Myocyte (in vitro differentiated cells): ENCODE results near the gene GSDMA. TPM values are rescaled to one million over a fixed set of nuclear protein-coding genes. Genes with fewer than 3 reads are reported as not detected.

ENCODE experiments used
- DNase-seq: peaks from one replicate; pipeline ENCODE4 v3.0.0-alpha.2; 2012; ENCODE audit warnings: low read depth
- microRNA-seq: library from miRNA; unstranded; fragments of <30 nt; microRNA quantifications from one replicate; pipeline ENCODE4, GENCODE V29; 2016
- total RNA-seq: library from RNA; depleted of rRNA; stranded (reverse); fragments of >200 nt; gene quantifications from 2 replicates; pipeline ENCODE4 v1.2.3, GENCODE V29; 2014

GSDMA gene
- total RNA-seq, 1 donor from 2014 or later = not detected

- no peak for DNase-seq
Measured at GRCh38 chr17:40019140-40019991, 56.6 kb downstream of the GSDMA start.

GRCh38 chr17:40020146-40020545 lies 57.3 kb downstream of the GSDMA start:
- no peak for DNase-seq

- peak; percentile 61 for DNase-seq
Measured at GRCh38 chr17:40021451-40021971, 58.7 kb downstream of the GSDMA start.

GRCh38 chr17:40022497-40022896 lies 59.7 kb downstream of the GSDMA start:
- no peak for DNase-seq

- no peak for DNase-seq
Measured at GRCh38 chr17:40022961-40023541, 60.2 kb downstream of the GSDMA start.

- DNase-seq = no peak
Measured at GRCh38 chr17:40023590-40024292, 60.9 kb downstream of the GSDMA start.

- no peak for DNase-seq
Measured at GRCh38 chr17:40024901-40025300, 62.1 kb downstream of the GSDMA start.

- no peak for DNase-seq
Measured at GRCh38 chr17:40025559-40025958, 62.8 kb downstream of the GSDMA start.

GRCh38 chr17:40025991-40026815 lies 63.4 kb downstream of the GSDMA start:
- no peak for DNase-seq

- DNase-seq = peak; percentile 87
Measured at GRCh38 chr17:40026816-40027613, 64.2 kb downstream of the GSDMA start.

Small RNA genes within 50 kb of the gene (microRNA-seq; reads per million reads assigned to microRNA genes)
- gene MIR6884 = not detected

Other genes starting within 250 kb of the GSDMA start
- 47.9 and 55.2 TPM in 2 replicates for gene MIEN1, start 232.5 kb upstream of the GSDMA start, total RNA-seq
- gene GRB7, start 225.1 kb upstream of the GSDMA start, total RNA-seq = not detected in 2 replicates
- not detected in 2 replicates for gene IKZF3, start 98.7 kb upstream of the GSDMA start, total RNA-seq
- not detected in 2 replicates for gene ZPBP2, start 94.8 kb upstream of the GSDMA start, total RNA-seq
- gene GSDMB, start 44.4 kb upstream of the GSDMA start, total RNA-seq = 1.1 and 1.8 TPM in 2 replicates
- gene ORMDL3, start 35.4 kb upstream of the GSDMA start, total RNA-seq = 34.7 and 37.7 TPM in 2 replicates
- gene LRRC3C, start 35.3 kb upstream of the GSDMA start, total RNA-seq = not detected in 2 replicates
- 171 and 186 TPM in 2 replicates for gene PSMD3, start 17.8 kb downstream of the GSDMA start, total RNA-seq
- 0.10 and 0.11 TPM in 2 replicates for gene CSF3, start 52.4 kb downstream of the GSDMA start, total RNA-seq
- gene MED24, start 91.4 kb downstream of the GSDMA start, total RNA-seq = 88.7 and 90.0 TPM in 2 replicates
- gene THRA, start 100.0 kb downstream of the GSDMA start, total RNA-seq = 52.5 and 61.1 TPM in 2 replicates
- 9.5 and 10.8 TPM in 2 replicates for gene NR1D1, start 137.6 kb downstream of the GSDMA start, total RNA-seq
- 104 and 111 TPM in 2 replicates for gene MSL1, start 159.0 kb downstream of the GSDMA start, total RNA-seq
- 35.0 and 49.0 TPM in 2 replicates for gene CASC3, start 177.5 kb downstream of the GSDMA start, total RNA-seq
- gene RAPGEFL1, start 214.5 kb downstream of the GSDMA start, total RNA-seq = 1.1 and 1.9 TPM in 2 replicates